ENCODE data around the gene USP3.

The USP3 gene

GRCh38 chr15:63502843-63503738 is 1.3 kb upstream of the USP3 start:
- in situ Hi-C loops (cut with HindIII; ENCODE audit: low pct_unique_long_range_greater_than_20kb, low sequenced_read_pairs) = no loop called here
- no peak for TF ChIP-seq JUND (IDR thresholded peaks at IDR 0.05; ENCODE audit: low read depth)
- DNase-seq (ENCODE audit: low read depth in 1 of 2, low spot score in 1 of 2) = peak in 1 of 2 experiments; percentile 87

GRCh38 chr15:63503739-63504246 is 600 bp upstream of the USP3 start:
- in situ Hi-C loops (cut with HindIII; ENCODE audit: low pct_unique_long_range_greater_than_20kb, low sequenced_read_pairs) = no loop called here
- no peak for TF ChIP-seq JUND (IDR thresholded peaks at IDR 0.05; ENCODE audit: low read depth)
- no peak for DNase-seq (ENCODE audit: low read depth in 1 of 2, low spot score in 1 of 2)

- in situ Hi-C loops (cut with HindIII; ENCODE audit: low pct_unique_long_range_greater_than_20kb, low sequenced_read_pairs) = no loop called here
- TF ChIP-seq JUND (IDR thresholded peaks at IDR 0.05; ENCODE audit: low read depth) = no peak
- peak in 1 of 2 experiments; percentile 73 for DNase-seq (ENCODE audit: low read depth in 1 of 2, low spot score in 1 of 2)
Measured at GRCh38 chr15:63504979-63505841, 817 bp downstream of the USP3 start.

- in situ Hi-C loops (cut with HindIII; ENCODE audit: low pct_unique_long_range_greater_than_20kb, low sequenced_read_pairs) = no loop called here
- no peak for DNase-seq (ENCODE audit: low read depth in 1 of 2, low spot score in 1 of 2)
- no peak for TF ChIP-seq JUND (IDR thresholded peaks at IDR 0.05; ENCODE audit: low read depth)
Measured at GRCh38 chr15:63505842-63506222, 1.4 kb downstream of the USP3 start.

- DNase-seq (ENCODE audit: low read depth in 1 of 2, low spot score in 1 of 2) = peak in 1 of 2 experiments; percentile 73
- 0 out of 2 replicates have a peak, but pooled peaks have one; percentile 9 for TF ChIP-seq JUND (IDR thresholded peaks at IDR 0.05; ENCODE audit: low read depth)
- in situ Hi-C loops (cut with HindIII; ENCODE audit: low pct_unique_long_range_greater_than_20kb, low sequenced_read_pairs) = no loop called here
Measured at GRCh38 chr15:63506537-63507035, 2.2 kb downstream of the USP3 start.

- no peak for DNase-seq (ENCODE audit: low read depth in 1 of 2, low spot score in 1 of 2)
- in situ Hi-C loops (cut with HindIII; ENCODE audit: low pct_unique_long_range_greater_than_20kb, low sequenced_read_pairs) = no loop called here
- TF ChIP-seq JUND (IDR thresholded peaks at IDR 0.05; ENCODE audit: low read depth) = no peak
Measured at GRCh38 chr15:63507878-63508818, 3.8 kb downstream of the USP3 start.

- DNase-seq (ENCODE audit: low read depth in 1 of 2, low spot score in 1 of 2) = no peak
- TF ChIP-seq JUND (IDR thresholded peaks at IDR 0.05; ENCODE audit: low read depth) = no peak
- in situ Hi-C loops (cut with HindIII; ENCODE audit: low pct_unique_long_range_greater_than_20kb, low sequenced_read_pairs) = no loop called here
Measured at GRCh38 chr15:63509056-63509954, 4.9 kb downstream of the USP3 start.

GRCh38 chr15:63509955-63510940 is 5.9 kb downstream of the USP3 start:
- no peak for TF ChIP-seq JUND (IDR thresholded peaks at IDR 0.05; ENCODE audit: low read depth)
- in situ Hi-C loops (cut with HindIII; ENCODE audit: low pct_unique_long_range_greater_than_20kb, low sequenced_read_pairs) = no loop called here
- DNase-seq (ENCODE audit: low read depth in 1 of 2, low spot score in 1 of 2) = no peak

GRCh38 chr15:63512148-63512547 is 7.8 kb downstream of the USP3 start:
- in situ Hi-C loops (cut with HindIII; ENCODE audit: low pct_unique_long_range_greater_than_20kb, low sequenced_read_pairs) = no loop called here
- DNase-seq (ENCODE audit: low read depth in 1 of 2, low spot score in 1 of 2) = no peak
- TF ChIP-seq JUND (IDR thresholded peaks at IDR 0.05; ENCODE audit: low read depth) = no peak

GRCh38 chr15:63513271-63513670 is 8.9 kb downstream of the USP3 start:
- in situ Hi-C loops (cut with HindIII; ENCODE audit: low pct_unique_long_range_greater_than_20kb, low sequenced_read_pairs) = no loop called here
- no peak for DNase-seq (ENCODE audit: low read depth in 1 of 2, low spot score in 1 of 2)
- no peak for TF ChIP-seq JUND (IDR thresholded peaks at IDR 0.05; ENCODE audit: low read depth)
